HUES48 (cell line): ENCODE measurements around the gene FOXA2.

Experiments
- H3K27ac ChIP-seq: one replicate; pipeline ENCODE4 v1.7.0; 2013; ENCODE audit warnings: low read depth, low read length, inconsistent platforms
- H3K27me3 ChIP-seq: 2 replicates; pipeline ENCODE4 v1.6.1; 2013; ENCODE audit warnings: mild to moderate bottlenecking, low read length; ENCODE audit not compliant: control insufficient read depth, insufficient read depth
- H3K36me3 ChIP-seq: 2 replicates; pipeline ENCODE4 v1.6.1; 2013; ENCODE audit warnings: low read length; ENCODE audit not compliant: control insufficient read depth, insufficient read depth
- H3K4me1 ChIP-seq: 2 replicates; pipeline ENCODE4 v1.6.1; 2013; ENCODE audit warnings: mild to moderate bottlenecking, low read length; ENCODE audit not compliant: control insufficient read depth, insufficient read depth
- H3K4me3 ChIP-seq: 2 replicates; pipeline ENCODE4 v1.5.1; 2013; ENCODE audit warnings: mild to moderate bottlenecking, low read depth, low read length
- H3K9ac ChIP-seq: 2 replicates; pipeline ENCODE4 v1.6.1; 2013; ENCODE audit warnings: mild to moderate bottlenecking, low read depth, low read length, moderate library complexity
- H3K9me3 ChIP-seq: 2 replicates; pipeline ENCODE4 v1.6.1; 2013; ENCODE audit warnings: low read length; ENCODE audit not compliant: control insufficient read depth, insufficient read depth

Gene FOXA2

DNA sequence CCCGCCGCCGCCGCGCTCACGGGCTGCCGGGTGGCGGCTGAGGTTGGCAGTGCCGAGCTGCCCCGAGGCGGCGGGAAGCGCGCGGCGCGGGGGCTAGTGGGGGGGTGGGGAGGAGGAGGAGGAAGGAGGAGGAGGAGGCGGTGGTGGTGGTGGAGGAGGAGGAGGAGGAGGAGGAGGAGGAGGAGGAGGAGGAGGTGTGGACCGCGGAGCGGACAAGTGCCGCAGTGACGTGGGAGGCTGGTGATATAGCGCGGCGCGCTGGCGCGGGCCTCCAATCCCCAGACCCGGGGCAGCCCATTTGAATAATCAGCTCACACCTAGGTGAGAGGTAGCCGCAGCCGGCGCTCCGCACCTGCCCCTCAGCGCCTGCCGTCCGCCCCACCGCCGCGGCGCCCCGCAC lies at the start of gene FOXA2:
Gene FOXA2, minus strand, starts transcription at position 51 of the 400 bp plus-strand sequence. CDS start 294 bp downstream, outside the sequence.
- no peaks in the 10 kb centered on the region for H3K36me3 ChIP-seq
- peak within 1 kb of the TSS; percentile 37; the same call in 1 of the 2 replicates for H3K4me3 ChIP-seq
- no peak within 1 kb of the TSS for H3K9ac ChIP-seq
- no peak within 1 kb of the TSS for H3K27ac ChIP-seq
- H3K27me3 ChIP-seq: peaks cover 98% of the 10 kb centered on the region
- peaks cover 12% of the 10 kb centered on the region for H3K4me1 ChIP-seq
- no peaks in the 10 kb centered on the region for H3K9me3 ChIP-seq

DNA sequence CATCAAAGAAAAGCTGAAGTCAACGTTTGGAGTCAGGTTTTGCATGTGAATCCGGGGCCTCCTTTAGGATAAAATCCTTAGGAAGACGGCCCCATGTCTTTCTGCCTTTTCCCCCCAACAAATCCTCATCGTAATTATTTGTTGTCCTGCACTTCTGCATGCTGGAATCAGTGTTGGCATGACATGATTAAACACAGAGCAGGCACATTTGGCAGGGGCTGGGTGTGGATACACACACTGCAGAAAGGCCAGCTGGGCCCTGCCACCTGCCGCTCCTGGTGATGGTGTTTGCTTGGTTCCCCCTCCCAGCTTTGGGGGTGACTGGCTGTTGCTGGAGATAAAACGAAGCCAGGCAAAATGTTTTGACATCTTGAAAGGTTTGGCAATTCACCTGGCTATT lies 46.3 kb upstream of the FOXA2 start:
- H3K27me3 ChIP-seq: no peaks in the 10 kb centered on the region
- no peak overlapping the region for H3K4me3 ChIP-seq
- H3K9me3 ChIP-seq: no peaks in the 10 kb centered on the region
- H3K27ac ChIP-seq: no peak overlapping the region
- no peaks in the 10 kb centered on the region for H3K36me3 ChIP-seq
- H3K4me1 ChIP-seq: peaks cover 18% of the 10 kb centered on the region
- no peak overlapping the region for H3K9ac ChIP-seq

DNA sequence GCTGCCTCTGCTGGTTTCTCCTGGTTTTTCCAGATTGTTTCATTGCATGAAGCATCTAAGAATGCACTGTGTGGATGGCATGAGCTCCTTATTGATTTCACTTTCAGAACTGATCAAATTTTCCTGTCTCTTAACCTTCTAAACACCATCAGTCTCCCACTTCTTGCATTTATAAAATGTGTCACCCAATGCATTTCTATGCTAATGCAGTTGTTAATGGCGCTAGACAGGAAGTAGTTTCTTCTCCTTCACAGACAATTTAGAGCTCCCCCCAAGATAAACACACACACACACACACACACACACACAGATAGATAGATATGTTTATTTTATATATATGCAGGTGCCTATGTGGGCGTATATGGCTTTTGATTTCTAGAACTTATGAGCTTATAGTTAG lies 45.6 kb upstream of the FOXA2 start:
- Histone ChIP-seq H3K4me1 (peaks cover 18% of the 10 kb centered on the region), H3K36me3 (no peaks in the 10 kb centered on the region), H3K9me3 (no peaks in the 10 kb centered on the region), H3K9ac (no peak overlapping the region), H3K27ac (peak overlapping the region; percentile 17), H3K27me3 (no peaks in the 10 kb centered on the region), H3K4me3 (no peak overlapping the region)

DNA sequence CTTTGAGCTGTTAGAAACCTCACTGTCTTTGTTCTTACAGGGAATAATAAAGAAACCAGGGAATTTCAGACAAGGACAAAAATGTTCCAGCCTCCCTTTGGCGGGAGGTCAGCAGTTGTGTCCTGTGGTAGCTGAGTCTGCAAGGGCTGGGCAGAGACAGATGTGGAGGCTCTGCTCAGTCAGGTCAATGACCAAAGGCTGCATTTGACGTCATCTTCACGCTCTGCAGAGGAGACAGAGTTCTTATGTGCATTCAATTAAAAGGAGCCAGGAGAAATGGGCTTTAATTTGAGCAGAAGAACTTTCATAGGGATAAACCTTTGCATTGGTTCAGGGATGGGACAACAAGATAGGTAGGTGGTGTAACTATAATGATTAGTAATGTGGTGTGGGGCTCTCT lies 45.1 kb upstream of the FOXA2 start:
- Histone ChIP-seq H3K27me3 (no peaks in the 10 kb centered on the region), H3K36me3 (no peaks in the 10 kb centered on the region), H3K4me1 (peaks cover 18% of the 10 kb centered on the region), H3K9ac (no peak overlapping the region), H3K4me3 (no peak overlapping the region), H3K27ac (peak overlapping the region; percentile 17), H3K9me3 (no peaks in the 10 kb centered on the region)

DNA sequence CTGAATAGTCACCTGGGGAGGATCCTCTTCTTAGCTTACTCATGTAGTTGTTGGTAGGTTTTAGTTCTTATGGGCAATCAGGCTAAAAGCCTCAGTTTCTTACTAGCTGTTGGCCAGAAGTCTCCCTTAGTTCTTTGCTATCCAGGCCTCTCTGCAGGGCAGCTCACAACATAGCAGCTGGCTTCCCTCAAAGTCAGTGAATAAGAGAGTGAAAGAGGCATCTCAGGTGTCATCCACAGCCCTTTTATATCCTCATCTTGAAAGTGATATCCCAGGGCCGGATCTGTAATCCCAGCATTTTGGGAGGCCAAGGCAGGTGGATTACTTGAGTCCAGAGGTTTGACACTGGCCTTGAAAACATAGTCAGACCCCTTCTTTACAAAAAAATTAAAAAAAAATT lies 42.1 kb upstream of the FOXA2 start:
- Histone ChIP-seq H3K9ac (no peak overlapping the region), H3K27ac (no peak overlapping the region), H3K27me3 (peaks cover 5% of the 10 kb centered on the region; the same call in 1 of the 2 replicates), H3K4me3 (no peak overlapping the region), H3K4me1 (peaks cover 18% of the 10 kb centered on the region), H3K36me3 (no peaks in the 10 kb centered on the region), H3K9me3 (no peaks in the 10 kb centered on the region)

DNA sequence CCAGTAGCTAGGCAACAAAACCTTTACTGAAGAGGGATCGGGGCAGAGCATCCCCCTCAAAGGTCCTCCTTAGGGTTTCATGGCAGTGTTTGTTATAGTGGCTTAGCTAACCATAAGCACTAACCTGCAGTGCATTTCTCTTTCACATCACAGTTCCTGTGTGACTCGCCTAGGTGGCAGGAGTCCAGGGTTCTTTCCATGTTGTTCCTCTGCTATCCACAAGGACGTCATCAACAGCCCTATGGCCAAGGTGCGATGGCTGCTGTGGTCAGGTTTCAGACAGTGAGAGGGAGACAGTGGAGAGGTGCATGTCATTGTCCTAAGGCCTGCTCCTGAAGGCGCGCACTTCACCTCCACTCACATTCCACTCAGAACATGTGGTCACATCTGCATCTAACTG lies 38.8 kb upstream of the FOXA2 start:
- H3K9ac ChIP-seq: no peak overlapping the region
- peaks cover 31% of the 10 kb centered on the region for H3K27me3 ChIP-seq
- H3K4me1 ChIP-seq: peaks cover 30% of the 10 kb centered on the region
- no peaks in the 10 kb centered on the region for H3K9me3 ChIP-seq
- no peak overlapping the region for H3K4me3 ChIP-seq
- H3K27ac ChIP-seq: no peak overlapping the region
- H3K36me3 ChIP-seq: no peaks in the 10 kb centered on the region

DNA sequence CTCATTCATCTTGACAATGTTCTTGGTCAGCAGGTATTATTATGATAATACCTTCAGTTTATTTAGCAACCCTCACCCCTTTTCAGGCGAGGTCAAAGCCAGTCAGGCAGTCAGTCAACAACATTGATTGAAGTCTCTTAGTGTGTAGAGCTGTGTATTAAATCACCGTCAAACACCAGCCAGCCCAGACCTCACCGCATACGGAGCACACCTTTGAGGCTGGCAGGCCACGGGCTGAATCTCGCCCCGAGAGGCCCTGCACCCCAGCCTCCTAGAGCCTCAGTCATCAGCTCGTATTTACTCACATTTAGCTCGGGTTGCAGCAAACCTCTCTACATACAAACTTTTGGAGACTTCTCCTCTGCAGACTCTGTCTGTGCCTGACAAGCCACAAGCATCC lies 36.0 kb upstream of the FOXA2 start:
- Histone ChIP-seq H3K9ac (no peak overlapping the region), H3K4me3 (peak overlapping the region; percentile 39), H3K9me3 (no peaks in the 10 kb centered on the region), H3K27ac (peak overlapping the region; percentile 21), H3K4me1 (peaks cover 34% of the 10 kb centered on the region), H3K36me3 (no peaks in the 10 kb centered on the region), H3K27me3 (peaks cover 36% of the 10 kb centered on the region)

DNA sequence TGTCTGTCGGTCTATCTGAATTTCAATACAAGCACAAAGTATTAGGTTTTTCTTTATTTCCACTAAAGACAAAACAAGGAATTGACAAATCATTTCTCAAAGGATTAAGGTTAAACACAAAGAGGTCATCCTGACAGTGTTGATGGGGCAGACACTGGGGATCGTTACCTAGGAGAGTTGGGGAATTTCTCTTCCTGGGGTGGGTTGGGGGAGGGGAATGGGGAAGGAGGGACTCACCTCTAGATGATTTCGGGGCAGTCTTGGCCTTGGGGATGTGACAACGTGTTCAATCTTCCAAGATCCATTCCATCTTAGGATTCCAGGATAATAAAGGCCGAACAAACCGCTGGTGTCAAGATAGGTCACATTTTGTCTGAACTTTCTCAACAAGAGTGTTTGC lies 35.4 kb upstream of the FOXA2 start:
- Histone ChIP-seq H3K27me3 (peaks cover 36% of the 10 kb centered on the region), H3K4me3 (peak overlapping the region; percentile 39), H3K27ac (peak overlapping the region; percentile 29), H3K36me3 (no peaks in the 10 kb centered on the region), H3K4me1 (peaks cover 34% of the 10 kb centered on the region), H3K9me3 (no peaks in the 10 kb centered on the region), H3K9ac (no peak overlapping the region)

DNA sequence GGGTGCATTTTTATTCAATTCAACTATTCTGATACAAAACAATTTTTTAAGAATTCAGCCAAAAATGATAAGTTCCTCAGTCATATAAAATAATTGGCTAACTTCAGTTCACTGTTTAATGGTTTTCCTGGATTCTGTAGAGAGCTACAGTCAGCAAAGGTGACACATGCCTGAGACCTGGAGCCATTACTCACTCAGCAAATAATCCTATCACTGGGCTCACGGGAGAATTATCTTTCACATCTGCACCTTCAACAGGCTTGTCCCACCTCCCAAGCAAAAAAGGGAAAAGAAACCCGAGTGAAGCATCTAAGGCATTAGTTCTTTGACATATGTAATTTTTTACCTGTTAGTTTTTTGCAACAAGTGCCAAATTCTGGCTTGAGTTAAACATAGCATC lies 34.9 kb upstream of the FOXA2 start:
- Histone ChIP-seq H3K4me3 (0 out of 2 replicates have a peak overlapping the region, but pooled peaks have one; percentile 23), H3K27me3 (peaks cover 36% of the 10 kb centered on the region), H3K9me3 (no peaks in the 10 kb centered on the region)

DNA sequence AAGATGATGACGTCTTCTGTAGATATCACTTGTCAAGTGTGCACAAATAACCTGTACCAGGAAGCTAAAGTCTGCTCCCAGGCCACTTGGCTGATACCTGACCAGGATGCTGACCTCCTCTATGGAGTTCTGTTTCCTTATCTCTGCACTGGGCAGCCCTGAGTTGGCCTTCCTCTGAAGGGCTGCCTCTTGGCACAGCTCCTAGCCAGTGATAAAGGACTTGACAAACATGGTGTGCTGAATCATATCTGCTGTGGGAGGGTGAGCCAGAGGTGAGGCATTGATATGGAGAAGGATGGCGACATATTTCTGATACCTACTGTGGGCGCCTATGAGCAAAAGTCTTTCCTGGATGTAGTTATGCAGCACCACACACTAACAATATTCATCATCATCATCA lies 32.8 kb upstream of the FOXA2 start:
- Histone ChIP-seq H3K4me3 (no peak overlapping the region), H3K36me3 (no peaks in the 10 kb centered on the region), H3K9me3 (no peaks in the 10 kb centered on the region), H3K27ac (no peak overlapping the region), H3K27me3 (peaks cover 31% of the 10 kb centered on the region), H3K4me1 (peaks cover 34% of the 10 kb centered on the region), H3K9ac (no peak overlapping the region)

More for the DNA sequence above, 34.9 kb upstream of the FOXA2 start:
- Histone ChIP-seq H3K36me3 (no peaks in the 10 kb centered on the region), H3K9ac (no peak overlapping the region), H3K27ac (no peak overlapping the region), H3K4me1 (peaks cover 34% of the 10 kb centered on the region)

DNA sequence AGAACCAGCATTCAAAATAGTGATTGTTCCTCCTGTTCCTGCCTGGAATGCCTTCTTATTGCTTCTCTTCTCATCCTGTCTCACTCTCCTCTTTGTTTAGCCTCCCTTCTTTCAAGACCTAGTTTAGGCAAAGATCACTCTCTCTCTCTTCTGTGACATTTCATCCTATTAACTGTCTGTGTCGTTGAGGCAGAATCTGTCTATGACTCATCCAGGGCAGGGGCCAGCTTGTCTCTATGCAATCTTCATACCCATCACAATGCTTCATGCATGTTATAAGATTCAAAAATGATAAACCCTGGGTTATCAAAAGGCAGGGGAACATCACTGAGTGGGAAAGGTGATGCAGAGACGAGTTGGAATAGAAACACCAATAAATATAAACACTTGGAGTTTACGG lies 32.2 kb upstream of the FOXA2 start:
- peaks cover 31% of the 10 kb centered on the region for H3K27me3 ChIP-seq
- no peak overlapping the region for H3K4me3 ChIP-seq
- no peak overlapping the region for H3K9ac ChIP-seq
- peaks cover 39% of the 10 kb centered on the region for H3K4me1 ChIP-seq
- H3K36me3 ChIP-seq: no peaks in the 10 kb centered on the region
- no peaks in the 10 kb centered on the region for H3K9me3 ChIP-seq
- no peak overlapping the region for H3K27ac ChIP-seq

DNA sequence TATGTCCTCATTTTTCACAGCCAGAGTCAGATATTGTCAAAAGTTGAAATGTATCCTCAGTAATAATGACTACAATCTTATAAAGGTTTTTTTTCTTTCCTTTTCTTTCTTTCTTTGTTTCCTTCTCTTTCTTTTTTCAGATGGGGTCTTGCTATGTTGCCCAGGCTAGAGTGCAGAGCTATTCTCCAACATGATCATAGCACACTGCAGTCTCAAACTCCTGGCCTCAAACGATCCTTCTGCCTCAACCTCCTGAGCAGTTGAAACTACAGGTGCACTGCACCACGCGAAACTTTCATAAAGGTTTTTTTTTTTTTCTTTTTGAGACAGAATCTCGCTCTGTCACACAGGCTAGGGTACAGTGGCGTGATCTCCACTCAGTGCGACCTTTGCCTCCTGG lies 31.1 kb upstream of the FOXA2 start:
- H3K27me3 ChIP-seq: peaks cover 24% of the 10 kb centered on the region
- H3K9me3 ChIP-seq: 0 out of 2 replicates have a peak, but pooled peaks cover 5% of the 10 kb centered on the region
- peaks cover 38% of the 10 kb centered on the region for H3K4me1 ChIP-seq
- no peaks in the 10 kb centered on the region for H3K36me3 ChIP-seq
- H3K9ac ChIP-seq: no peak overlapping the region
- no peak overlapping the region for H3K4me3 ChIP-seq
- H3K27ac ChIP-seq: no peak overlapping the region
